HEK293 (cell line): Measurements from ENCODE around the gene PLEKHF1.
A peak's percentile ranks its signal among the peaks of the same experiment; 100 is the strongest.

Experiments
- HOXD13 ChIP-seq: sonication (generic); formaldehyde crosslinking; IDR thresholded peaks from 2 replicates; pipeline ENCODE4 v1.8.0; 2022; ENCODE audit warnings: missing genetic modification reagents, borderline replicate concordance
- KLF7 ChIP-seq: fragments of 450-650 bp; formaldehyde crosslinking; IDR thresholded peaks from 2 replicates; pipeline ENCODE4 v1.5.1; 2016; ENCODE audit warnings: missing biosample characterization, missing genetic modification characterization, borderline replicate concordance
- PRDM6 ChIP-seq: fragments of 450-650 bp; formaldehyde crosslinking; IDR thresholded peaks from 2 replicates; pipeline ENCODE4 v1.5.1; 2017; ENCODE audit warnings: missing biosample characterization, missing genetic modification characterization
- SETDB1 ChIP-seq: IDR thresholded peaks from one replicate; pipeline ENCODE4 v1.6.1; 2017; ENCODE audit warnings: mild to moderate bottlenecking, low read length, moderate library complexity, mixed read lengths; ENCODE audit not compliant: insufficient read length
- ZBTB10 ChIP-seq: fragments of 450-650 bp; formaldehyde crosslinking; IDR thresholded peaks from 2 replicates; pipeline ENCODE4 v1.5.1; 2016; ENCODE audit warnings: missing biosample characterization, missing genetic modification characterization
- ZBTB20 ChIP-seq: fragments of 450-650 bp; formaldehyde crosslinking; IDR thresholded peaks from 2 replicates; pipeline ENCODE4 v1.5.1; 2016; ENCODE audit warnings: missing biosample characterization, missing genetic modification characterization
- ZBTB26 ChIP-seq: fragments of 450-650 bp; formaldehyde crosslinking; optimal IDR thresholded peaks from 2 replicates; pipeline ENCODE3; 2016; ENCODE audit warnings: missing biosample characterization, mild to moderate bottlenecking, missing genetic modification characterization
- ZBTB49 ChIP-seq: fragments of 450-650 bp; formaldehyde crosslinking; IDR thresholded peaks from 2 replicates; pipeline ENCODE4 v1.5.1; 2016; ENCODE audit warnings: missing biosample characterization, missing genetic modification characterization, low read depth
- ZFP37 ChIP-seq: fragments of 450-650 bp; formaldehyde crosslinking; IDR thresholded peaks from 2 replicates; pipeline ENCODE4 v1.5.1; 2016; ENCODE audit warnings: missing biosample characterization, missing genetic modification characterization
- ZNF146 ChIP-seq: fragments of 450-650 bp; formaldehyde crosslinking; IDR thresholded peaks from 2 replicates; pipeline ENCODE4 v1.5.1; 2016; ENCODE audit warnings: missing biosample characterization, missing genetic modification characterization
- ZNF175 ChIP-seq: fragments of 450-650 bp; formaldehyde crosslinking; IDR thresholded peaks from 2 replicates; pipeline ENCODE4 v1.5.1; 2016; ENCODE audit warnings: missing biosample characterization, missing genetic modification characterization
- ZNF202 ChIP-seq: fragments of 450-650 bp; formaldehyde crosslinking; IDR thresholded peaks from 2 replicates; pipeline ENCODE4 v1.5.1; 2016; ENCODE audit warnings: missing biosample characterization, missing genetic modification characterization, borderline replicate concordance
- ZNF24 ChIP-seq: fragments of 450-650 bp; formaldehyde crosslinking; IDR thresholded peaks from 2 replicates; pipeline ENCODE4 v1.5.1; 2016; ENCODE audit warnings: missing biosample characterization, missing genetic modification characterization
- ZNF280C ChIP-seq: fragments of 450-650 bp; formaldehyde crosslinking; IDR thresholded peaks from 2 replicates; pipeline ENCODE4 v1.5.1; 2016; ENCODE audit warnings: missing biosample characterization, missing genetic modification characterization
- ZNF391 ChIP-seq: fragments of 450-650 bp; formaldehyde crosslinking; IDR thresholded peaks from 2 replicates; pipeline ENCODE4 v1.5.1; 2016; ENCODE audit warnings: low read depth, missing biosample characterization, missing genetic modification characterization, borderline replicate concordance
- ZNF398 ChIP-seq: fragments of 450-650 bp; formaldehyde crosslinking; IDR thresholded peaks from 2 replicates; pipeline ENCODE4 v1.5.1; 2017; ENCODE audit warnings: missing biosample characterization, missing genetic modification characterization
- ZNF426 ChIP-seq: fragments of 450-650 bp; formaldehyde crosslinking; IDR thresholded peaks from 2 replicates; pipeline ENCODE4 v1.5.1; 2017; ENCODE audit warnings: missing biosample characterization, missing genetic modification characterization, mild to moderate bottlenecking, inconsistent platforms, moderate library complexity
- ZNF501 ChIP-seq: fragments of 450-650 bp; formaldehyde crosslinking; IDR thresholded peaks from 2 replicates; pipeline ENCODE4 v1.5.1; 2016; ENCODE audit warnings: missing biosample characterization, missing genetic modification characterization
- ZNF529 ChIP-seq: fragments of 450-650 bp; formaldehyde crosslinking; IDR thresholded peaks from 2 replicates; pipeline ENCODE4 v1.5.1; 2017; ENCODE audit warnings: missing genetic modification characterization, missing biosample characterization; ENCODE audit not compliant: insufficient replicate concordance
- ZNF560 ChIP-seq: fragments of 450-650 bp; formaldehyde crosslinking; IDR thresholded peaks from 2 replicates; pipeline ENCODE4 v1.5.1; 2017; ENCODE audit warnings: missing biosample characterization, missing genetic modification characterization, borderline replicate concordance
- ZNF585B ChIP-seq: fragments of 450-650 bp; formaldehyde crosslinking; IDR thresholded peaks from 2 replicates; pipeline ENCODE4 v1.5.1; 2016; ENCODE audit warnings: missing biosample characterization, missing genetic modification characterization
- ZNF600 ChIP-seq: fragments of 450-650 bp; formaldehyde crosslinking; IDR thresholded peaks from 2 replicates; pipeline ENCODE4 v1.5.1; 2016; ENCODE audit warnings: missing biosample characterization, missing genetic modification characterization
- ZNF629 ChIP-seq: fragments of 450-650 bp; formaldehyde crosslinking; IDR thresholded peaks from 2 replicates; pipeline ENCODE4 v1.5.1; 2017; ENCODE audit warnings: missing biosample characterization, missing genetic modification characterization
- ZSCAN30 ChIP-seq: fragments of 450-650 bp; IDR thresholded peaks from 2 replicates; pipeline ENCODE4 v1.5.1; 2018; ENCODE audit warnings: missing biosample characterization, mild to moderate bottlenecking, missing genetic modification characterization, moderate library complexity
- TF ChIP-seq, protein P1 (sequence below): fragments of 450-650 bp; formaldehyde crosslinking; IDR thresholded peaks from 2 replicates; pipeline ENCODE4 v1.5.1; 2016; ENCODE audit warnings: missing biosample characterization, missing genetic modification characterization

The PLEKHF1 gene

GRCh38 chr19:29687897-29688728 lies 22.9 kb downstream of the PLEKHF1 start (continued):
- no peak for TF ChIP-seq ZNF585B (tag by site-specific recombination)
- TF ChIP-seq ZNF24 (tag by site-specific recombination): no peak
- 0 out of 2 replicates have a peak, but pooled peaks have one; percentile 7 for TF ChIP-seq ZNF629 (tag by site-specific recombination)
- no peak for TF ChIP-seq ZNF529 (tag by site-specific recombination)
- TF ChIP-seq ZBTB20 (tag by site-specific recombination): no peak
- TF ChIP-seq, protein P1, sequence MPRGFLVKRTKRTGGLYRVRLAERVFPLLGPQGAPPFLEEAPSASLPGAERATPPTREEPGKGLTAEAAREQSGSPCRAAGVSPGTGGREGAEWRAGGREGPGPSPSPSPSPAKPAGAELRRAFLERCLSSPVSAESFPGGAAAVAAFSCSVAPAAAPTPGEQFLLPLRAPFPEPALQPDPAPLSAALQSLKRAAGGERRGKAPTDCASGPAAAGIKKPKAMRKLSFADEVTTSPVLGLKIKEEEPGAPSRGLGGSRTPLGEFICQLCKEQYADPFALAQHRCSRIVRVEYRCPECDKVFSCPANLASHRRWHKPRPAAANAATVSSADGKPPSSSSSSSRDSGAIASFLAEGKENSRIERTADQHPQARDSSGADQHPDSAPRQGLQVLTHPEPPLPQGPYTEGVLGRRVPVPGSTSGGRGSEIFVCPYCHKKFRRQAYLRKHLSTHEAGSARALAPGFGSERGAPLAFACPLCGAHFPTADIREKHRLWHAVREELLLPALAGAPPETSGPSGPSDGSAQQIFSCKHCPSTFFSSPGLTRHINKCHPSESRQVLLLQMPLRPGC (tag by site-specific recombination): no peak
- TF ChIP-seq ZNF426: no peak
- no peak for TF ChIP-seq ZNF175 (tag by site-specific recombination)
- no peak for TF ChIP-seq HOXD13 (CRISPR knock-in tag)
- no peak for TF ChIP-seq ZNF501 (tag by site-specific recombination)
- no peak for TF ChIP-seq ZNF560 (tag by site-specific recombination)
- no peak for TF ChIP-seq ZNF398 (tag by site-specific recombination)
- no peak for TF ChIP-seq ZNF280C (tag by site-specific recombination)
- peak; percentile 75 for TF ChIP-seq SETDB1
- TF ChIP-seq ZNF600 (tag by site-specific recombination): no peak
- no peak for TF ChIP-seq ZNF391 (tag by site-specific recombination)
- TF ChIP-seq ZSCAN30 (tag by site-specific recombination): no peak
- TF ChIP-seq ZBTB26 (tag by site-specific recombination): no peak
- TF ChIP-seq PRDM6 (tag by site-specific recombination): no peak
- TF ChIP-seq ZFP37: no peak
- no peak for TF ChIP-seq ZBTB49 (tag by site-specific recombination)
- no peak for TF ChIP-seq ZNF202
- no peak for TF ChIP-seq ZBTB10 (tag by site-specific recombination)
- peak; percentile 31; the same call in 1 of the 2 replicates for TF ChIP-seq ZNF146
- no peak for TF ChIP-seq KLF7 (tag by site-specific recombination)
